Stomach smooth muscle (tissue), 2 donors: ENCODE data around the gene CFHR5.
"Not testable (repeated sequence)": the region's sequence is repeated elsewhere in the genome, so short reads cannot be mapped to it uniquely, and the experiment has no call there.

ENCODE experiments used
- H3K27ac ChIP-seq: one replicate; pipeline ENCODE4 v1.7.0; 2013; ENCODE audit warnings: mild to moderate bottlenecking, low read length, inconsistent platforms
- H3K27me3 ChIP-seq, 2 donors: one replicate each; pipeline ENCODE4 v1.7.0; 2013; ENCODE audit warnings: low read length in 2 of 2; ENCODE audit not compliant: insufficient read depth in 2 of 2, control insufficient read depth in 1 of 2
- H3K36me3 ChIP-seq, 2 donors: one replicate each; pipeline ENCODE4 v1.7.0; 2013; ENCODE audit warnings: low read length in 2 of 2; ENCODE audit not compliant: control insufficient read depth in 2 of 2, insufficient read depth in 2 of 2
- H3K4me1 ChIP-seq: one replicate; pipeline ENCODE4 v1.7.0; 2013; ENCODE audit warnings: low read length; ENCODE audit not compliant: control insufficient read depth, insufficient read depth
- H3K4me3 ChIP-seq, 2 donors: one replicate each; pipeline ENCODE4 v1.7.0; 2013; ENCODE audit warnings: low read length in 2 of 2
- H3K9ac ChIP-seq, 2 donors: one replicate each; pipeline ENCODE4 v1.7.0; 2013; ENCODE audit warnings: low read length in 2 of 2, mild to moderate bottlenecking in 1 of 2
- H3K9me3 ChIP-seq, 2 donors: one replicate each; pipeline ENCODE4 v1.7.0; 2013; ENCODE audit warnings: low read length in 2 of 2; ENCODE audit not compliant: control insufficient read depth in 2 of 2
- donor health status: healthy.
- donor health status: Pancreatic carcinoma.

The CFHR5 gene

GRCh38 chr1:196980859-196981258, 3.5 kb downstream of the CFHR5 start:
- Histone ChIP-seq H3K9ac (no peak overlapping the region), H3K4me3 (no peak overlapping the region), H3K9me3 (no peaks in the 10 kb centered on the region), H3K27ac (no peak overlapping the region), H3K4me1 (no peaks in the 10 kb centered on the region), H3K27me3 (no peaks in the 10 kb centered on the region), H3K36me3 (no peaks in the 10 kb centered on the region)

GRCh38 chr1:196982247-196982646, 4.9 kb downstream of the CFHR5 start:
- not testable (repeated sequence) for H3K4me3 ChIP-seq, H3K27ac ChIP-seq, H3K9ac ChIP-seq, H3K9me3 ChIP-seq, H3K4me1 ChIP-seq, H3K27me3 ChIP-seq, H3K36me3 ChIP-seq

GRCh38 chr1:196991919-196992651, 14.7 kb downstream of the CFHR5 start:
- not testable (repeated sequence) for H3K9ac ChIP-seq

GRCh38 chr1:196993916-196994315, 16.6 kb downstream of the CFHR5 start:
- no peaks in the 10 kb centered on the region for H3K9me3 ChIP-seq
- H3K9ac ChIP-seq: no peak overlapping the region
- H3K4me3 ChIP-seq: no peak overlapping the region
- no peak overlapping the region for H3K27ac ChIP-seq
- no peaks in the 10 kb centered on the region for H3K4me1 ChIP-seq
- no peaks in the 10 kb centered on the region for H3K27me3 ChIP-seq
- H3K36me3 ChIP-seq: no peaks in the 10 kb centered on the region

More at GRCh38 chr1:196991919-196992651, 14.7 kb downstream of the CFHR5 start:
- not testable (repeated sequence) for H3K27ac ChIP-seq, H3K4me1 ChIP-seq, H3K36me3 ChIP-seq, H3K27me3 ChIP-seq, H3K4me3 ChIP-seq, H3K9me3 ChIP-seq

GRCh38 chr1:196997423-196997822, 20.1 kb downstream of the CFHR5 start:
- Histone ChIP-seq H3K27me3 (no peaks in the 10 kb centered on the region), H3K36me3 (no peaks in the 10 kb centered on the region), H3K9me3 (no peaks in the 10 kb centered on the region), H3K27ac (no peak overlapping the region), H3K4me1 (no peaks in the 10 kb centered on the region), H3K4me3 (no peak overlapping the region), H3K9ac (no peak overlapping the region)

GRCh38 chr1:197001828-197002227, 24.5 kb downstream of the CFHR5 start:
- Histone ChIP-seq H3K9me3 (no peaks in the 10 kb centered on the region), H3K27me3 (no peaks in the 10 kb centered on the region), H3K27ac (no peak overlapping the region), H3K9ac (no peak overlapping the region), H3K4me1 (no peaks in the 10 kb centered on the region), H3K4me3 (no peak overlapping the region), H3K36me3 (no peaks in the 10 kb centered on the region)

GRCh38 chr1:197003132-197003531, 25.8 kb downstream of the CFHR5 start:
- Histone ChIP-seq H3K36me3 (no peaks in the 10 kb centered on the region), H3K9ac (no peak overlapping the region), H3K27me3 (no peaks in the 10 kb centered on the region), H3K4me3 (no peak overlapping the region), H3K9me3 (no peaks in the 10 kb centered on the region), H3K4me1 (no peaks in the 10 kb centered on the region), H3K27ac (no peak overlapping the region)

GRCh38 chr1:197008861-197009260, 31.5 kb downstream of the CFHR5 start:
- H3K9me3 ChIP-seq: no peaks in the 10 kb centered on the region
- no peak overlapping the region for H3K27ac ChIP-seq
- H3K9ac ChIP-seq: no peak overlapping the region
- no peaks in the 10 kb centered on the region for H3K4me1 ChIP-seq
- H3K4me3 ChIP-seq: no peak overlapping the region
- no peaks in the 10 kb centered on the region for H3K27me3 ChIP-seq
- no peaks in the 10 kb centered on the region for H3K36me3 ChIP-seq

GRCh38 chr1:197011614-197012013, 34.3 kb downstream of the CFHR5 start:
- Histone ChIP-seq H3K4me3 (no peak overlapping the region), H3K9ac (no peak overlapping the region), H3K4me1 (no peaks in the 10 kb centered on the region), H3K36me3 (no peaks in the 10 kb centered on the region), H3K27me3 (no peaks in the 10 kb centered on the region), H3K27ac (no peak overlapping the region), H3K9me3 (peaks cover 0 to 3% of the 10 kb centered on the region in 2 donors)

- Histone ChIP-seq H3K27me3 (no peaks in the 10 kb centered on the region), H3K27ac (no peak overlapping the region), H3K9me3 (peaks cover 0 to 3% of the 10 kb centered on the region in 2 donors), H3K4me1 (no peaks in the 10 kb centered on the region), H3K9ac (no peak overlapping the region), H3K36me3 (no peaks in the 10 kb centered on the region), H3K4me3 (no peak overlapping the region)
These were observed 35.9 kb downstream of the CFHR5 start for GRCh38 chr1:197013234-197013633.

GRCh38 chr1:197016751-197017150, 39.4 kb downstream of the CFHR5 start:
- Histone ChIP-seq H3K9me3 (peaks cover 0 to 3% of the 10 kb centered on the region in 2 donors), H3K9ac (no peak overlapping the region), H3K4me1 (no peaks in the 10 kb centered on the region), H3K4me3 (no peak overlapping the region), H3K27ac (no peak overlapping the region), H3K36me3 (no peaks in the 10 kb centered on the region), H3K27me3 (no peaks in the 10 kb centered on the region)
